Smooth muscle cell (in vitro differentiated cells): ENCODE results near the gene SCN1B. TPM values are rescaled to one million over a fixed set of nuclear protein-coding genes. Genes with fewer than 3 reads are reported as not detected.

Experiments
- DNase-seq: peaks from one replicate; lab custom pipeline; 2025; ENCODE audit not compliant: unreplicated experiment; lab: John Stamatoyannopoulos, UW
- H2AFZ ChIP-seq: fragments of 200-600 bp; sonication (generic); 2 replicates; pipeline ENCODE4 v1.6.0; 2016; ENCODE audit warnings: antibody characterized with exemption, low read depth, mild to moderate bottlenecking
- H3F3A ChIP-seq: fragments of 200-600 bp; sonication (generic); 2 replicates; pipeline ENCODE4 v1.6.0; 2017; ENCODE audit warnings: antibody characterized with exemption, low read depth
- H3K27ac ChIP-seq: fragments of 200-600 bp; sonication (generic); 2 replicates; pipeline ENCODE4 v1.5.1; 2016; ENCODE audit warnings: low read depth, mild to moderate bottlenecking
- H3K27me3 ChIP-seq: fragments of 200-600 bp; sonication (generic); 2 replicates; pipeline ENCODE4 v1.6.1; 2016; ENCODE audit warnings: low read depth, mild to moderate bottlenecking
- H3K36me3 ChIP-seq: fragments of 200-600 bp; sonication (generic); 2 replicates; pipeline ENCODE4 v1.5.1; 2016; ENCODE audit warnings: low read depth
- H3K4me1 ChIP-seq: fragments of 200-600 bp; sonication (generic); 2 replicates; pipeline ENCODE4 v1.5.1; 2016; ENCODE audit warnings: low read depth
- H3K4me2 ChIP-seq: fragments of 200-600 bp; sonication (generic); 2 replicates; pipeline ENCODE4 v1.6.0; 2016; ENCODE audit warnings: mild to moderate bottlenecking
- H3K4me3 ChIP-seq: fragments of 200-600 bp; sonication (generic); 2 replicates; pipeline ENCODE4 v1.5.1; 2016; ENCODE audit warnings: mild to moderate bottlenecking
- H3K79me2 ChIP-seq: fragments of 200-600 bp; sonication (generic); 2 replicates; pipeline ENCODE4 v1.6.0; 2016; ENCODE audit warnings: low read depth, mild to moderate bottlenecking
- H3K9ac ChIP-seq: fragments of 200-600 bp; sonication (generic); 2 replicates; pipeline ENCODE4 v1.6.0; 2016; ENCODE audit warnings: low read depth
- H3K9me3 ChIP-seq: fragments of 200-600 bp; sonication (generic); replicated peaks from 2 replicates; pipeline ENCODE4 v1.5.1; 2016; ENCODE audit warnings: low read depth
- H4K20me1 ChIP-seq: fragments of 200-600 bp; sonication (generic); 2 replicates; pipeline ENCODE4 v1.6.0; 2016; ENCODE audit warnings: low read depth
- CTCF ChIP-seq: fragments of 200-600 bp; sonication (generic); IDR thresholded peaks from 2 replicates; pipeline ENCODE4 v1.5.1; 2017; ENCODE audit warnings: borderline replicate concordance, mild to moderate bottlenecking, antibody characterized with exemption; ENCODE audit not compliant: insufficient read depth, poor library complexity, severe bottlenecking
- WGBS: methylation state at CpG from one replicate; pipeline ENCODE4 v1.1.7; 2016; ENCODE audit warnings: low lambda C conversion rate; 5-methylcytosine and 5-hydroxymethylcytosine counted together
- polyA plus RNA-seq: library from polyadenylated mRNA; unstranded; fragments of >200 nt; fragmentation: Nextera tagmentation; extraction: Ambion mirVana; gene quantifications from 2 replicates; pipeline ENCODE4 v1.2.1, GENCODE V29; 2016
- total RNA-seq: library from RNA; depleted of rRNA; stranded (reverse); fragments of >200 nt; gene quantifications from 2 replicates; pipeline ENCODE4 v1.2.3, GENCODE V29; 2014

The SCN1B gene
- total and polyA plus RNA-seq, 2 experiments from 2014 or later, result 0.99 to 2.2 TPM

GRCh38 chr19:35063940-35064818 lies 33.9 kb downstream of the SCN1B start:
- H3K27me3 ChIP-seq, result no peaks in the 10 kb centered on the region
- DNase-seq, result no peak
- 83% methylated on average over 10 of the region's 10 CpGs for WGBS

GRCh38 chr19:35065574-35065973 lies 35.3 kb downstream of the SCN1B start:
- WGBS, result 96% methylated on average over 10 of the region's 10 CpGs
- H3K4me1 ChIP-seq, result peaks cover 10% of the 10 kb centered on the region
- H3K9ac ChIP-seq, result no peak overlapping the region
- no peaks in the 10 kb centered on the region for H3F3A ChIP-seq
- no peaks in the 10 kb centered on the region for H3K9me3 ChIP-seq
- no peak for DNase-seq
- H3K27ac ChIP-seq, result no peak overlapping the region
- no peaks in the 10 kb centered on the region for H4K20me1 ChIP-seq
- no peak overlapping the region for H3K4me2 ChIP-seq
- TF ChIP-seq CTCF, result no peak
- H2AFZ ChIP-seq, result no peak overlapping the region
- H3K4me3 ChIP-seq, result no peak overlapping the region
- no peaks in the 10 kb centered on the region for H3K79me2 ChIP-seq
- no peaks in the 10 kb centered on the region for H3K27me3 ChIP-seq
- no peaks in the 10 kb centered on the region for H3K36me3 ChIP-seq

More at GRCh38 chr19:35063940-35064818, 33.9 kb downstream of the SCN1B start:
- Histone ChIP-seq H3K4me3 (no peak overlapping the region), H3K27ac (no peak overlapping the region), H3K36me3 (no peaks in the 10 kb centered on the region), H4K20me1 (no peaks in the 10 kb centered on the region), H3K4me1 (peaks cover 10% of the 10 kb centered on the region), H3K79me2 (no peaks in the 10 kb centered on the region), H3K4me2 (no peak overlapping the region), H2AFZ (no peak overlapping the region), H3F3A (no peaks in the 10 kb centered on the region), H3K9me3 (no peaks in the 10 kb centered on the region), H3K9ac (no peak overlapping the region)
- TF ChIP-seq CTCF, result no peak

GRCh38 chr19:35066121-35066520 lies 35.9 kb downstream of the SCN1B start:
- DNase-seq, result no peak
- Histone ChIP-seq H3K36me3 (no peaks in the 10 kb centered on the region), H3K27ac (no peak overlapping the region), H4K20me1 (no peaks in the 10 kb centered on the region), H3K4me1 (peaks cover 10% of the 10 kb centered on the region), H3K4me3 (no peak overlapping the region), H2AFZ (no peak overlapping the region), H3K4me2 (no peak overlapping the region), H3F3A (no peaks in the 10 kb centered on the region), H3K9me3 (no peaks in the 10 kb centered on the region), H3K79me2 (no peaks in the 10 kb centered on the region), H3K9ac (no peak overlapping the region), H3K27me3 (no peaks in the 10 kb centered on the region)
- WGBS, result 91% methylated on average over 15 of the region's 15 CpGs
- no peak for TF ChIP-seq CTCF
